HEK293 (cell line): ENCODE data around the gene WASF3.

Experiments
- CTCF ChIA-PET: fragments of 350-600 bp; formaldehyde crosslinking; extraction: SDS; loops from one replicate; lab custom pipeline; 2021; ENCODE audit warnings: antibody characterized with exemption; lab: Yijun Ruan, JAX
- POLR2A ChIA-PET: fragments of 300-600 bp; formaldehyde crosslinking; extraction: SDS; loops from one replicate; lab custom pipeline; 2020; ENCODE audit warnings: antibody characterized with exemption, inconsistent platforms; lab: Yijun Ruan, JAX
- H3K27ac ChIP-seq: fragments of 200-500 bp; sonication (Bioruptor generic); 2 replicates; pipeline ENCODE4 v1.5.1; 2014; ENCODE audit warnings: low read depth, low read length, control low read depth, inconsistent platforms; ENCODE audit errors: extremely low read depth
- H3K36me3 ChIP-seq, 2 experiments: fragments of 200-500 bp in 1 of 2; sonication (Bioruptor generic) in 1 of 2; 1 replicate in 1 of 2; 2 replicates in 1 of 2; pipeline ENCODE4 v1.5.1; 2014 to 2017; ENCODE audit warnings: inconsistent platforms in 2 of 2, low read length in 2 of 2; ENCODE audit not compliant: control insufficient read depth in 2 of 2, insufficient read depth in 1 of 2
- H3K4me1 ChIP-seq: fragments of 200-500 bp; sonication (Bioruptor generic); 2 replicates; pipeline ENCODE4 v1.5.1; 2014; ENCODE audit warnings: mild to moderate bottlenecking, low read length, inconsistent platforms; ENCODE audit not compliant: control insufficient read depth, insufficient read depth
- H3K4me3 ChIP-seq: 2 replicates; pipeline ENCODE4 v1.5.1; 2011; ENCODE audit warnings: low read depth, mild to moderate bottlenecking, control low read depth, low read length, moderate library complexity
- H3K9me3 ChIP-seq: fragments of 200-500 bp; sonication (Bioruptor generic); 2 replicates; pipeline ENCODE4 v1.5.1; 2014; ENCODE audit warnings: low read depth, low read length, inconsistent platforms; ENCODE audit not compliant: control insufficient read depth, insufficient read depth
- BCL11B ChIP-seq: fragments of 450-650 bp; formaldehyde crosslinking; IDR thresholded peaks from 2 replicates; pipeline ENCODE4 v1.5.1; 2016; ENCODE audit warnings: low read depth, missing biosample characterization, missing genetic modification characterization
- FEZF1 ChIP-seq: fragments of 450-650 bp; formaldehyde crosslinking; IDR thresholded peaks from 2 replicates; pipeline ENCODE4 v1.5.1; 2016; ENCODE audit warnings: missing biosample characterization, missing genetic modification characterization
- GFI1B ChIP-seq: fragments of 450-650 bp; formaldehyde crosslinking; IDR thresholded peaks from 2 replicates; pipeline ENCODE4 v1.5.1; 2016; ENCODE audit warnings: missing biosample characterization, missing genetic modification characterization
- GLIS1 ChIP-seq: fragments of 450-650 bp; formaldehyde crosslinking; IDR thresholded peaks from 2 replicates; pipeline ENCODE4 v1.5.1; 2016; ENCODE audit warnings: missing biosample characterization, missing genetic modification characterization
- KLF7 ChIP-seq: fragments of 450-650 bp; formaldehyde crosslinking; IDR thresholded peaks from 2 replicates; pipeline ENCODE4 v1.5.1; 2016; ENCODE audit warnings: missing biosample characterization, missing genetic modification characterization, borderline replicate concordance
- SCRT2 ChIP-seq: fragments of 450-650 bp; formaldehyde crosslinking; IDR thresholded peaks from 2 replicates; pipeline ENCODE4 v1.5.1; 2016; ENCODE audit warnings: missing biosample characterization, missing genetic modification characterization
- ZFHX2 ChIP-seq: fragments of 450-650 bp; formaldehyde crosslinking; conservative IDR thresholded peaks from 2 replicates; pipeline ENCODE4 v1.5.1; 2016; ENCODE audit warnings: missing biosample characterization, missing genetic modification characterization
- ZFP37 ChIP-seq: fragments of 450-650 bp; formaldehyde crosslinking; IDR thresholded peaks from 2 replicates; pipeline ENCODE4 v1.5.1; 2016; ENCODE audit warnings: missing biosample characterization, missing genetic modification characterization
- ZNF157 ChIP-seq: fragments of 450-650 bp; formaldehyde crosslinking; IDR thresholded peaks from 2 replicates; pipeline ENCODE4 v1.5.1; 2016; ENCODE audit warnings: missing biosample characterization, missing genetic modification characterization
- ZNF175 ChIP-seq: fragments of 450-650 bp; formaldehyde crosslinking; IDR thresholded peaks from 2 replicates; pipeline ENCODE4 v1.5.1; 2016; ENCODE audit warnings: missing biosample characterization, missing genetic modification characterization
- ZNF324 ChIP-seq: fragments of 450-650 bp; formaldehyde crosslinking; IDR thresholded peaks from 2 replicates; pipeline ENCODE4 v1.5.1; 2016; ENCODE audit warnings: missing biosample characterization, missing genetic modification characterization
- ZNF335 ChIP-seq: fragments of 450-650 bp; formaldehyde crosslinking; conservative IDR thresholded peaks from 2 replicates; pipeline ENCODE4 v1.5.1; 2016; ENCODE audit warnings: missing biosample characterization, missing genetic modification characterization
- ZNF350 ChIP-seq: fragments of 450-650 bp; formaldehyde crosslinking; IDR thresholded peaks from 2 replicates; pipeline ENCODE4 v1.5.0; 2017; ENCODE audit warnings: missing biosample characterization, mild to moderate bottlenecking, missing genetic modification characterization
- ZNF510 ChIP-seq: fragments of 450-650 bp; formaldehyde crosslinking; IDR thresholded peaks from 2 replicates; pipeline ENCODE4 v1.5.1; 2018; ENCODE audit warnings: mild to moderate bottlenecking, missing genetic modification characterization, missing biosample characterization; ENCODE audit not compliant: insufficient replicate concordance
- ZNF514 ChIP-seq: fragments of 450-650 bp; formaldehyde crosslinking; IDR thresholded peaks from 2 replicates; pipeline ENCODE4 v1.5.1; 2016; ENCODE audit warnings: missing biosample characterization, missing genetic modification characterization
- ZNF585B ChIP-seq: fragments of 450-650 bp; formaldehyde crosslinking; IDR thresholded peaks from 2 replicates; pipeline ENCODE4 v1.5.1; 2016; ENCODE audit warnings: missing biosample characterization, missing genetic modification characterization
- ZNF621 ChIP-seq: fragments of 450-650 bp; formaldehyde crosslinking; IDR thresholded peaks from 2 replicates; pipeline ENCODE4 v1.5.1; 2017; ENCODE audit warnings: missing biosample characterization, missing genetic modification characterization
- ZNF624 ChIP-seq: fragments of 450-650 bp; formaldehyde crosslinking; IDR thresholded peaks from 2 replicates; pipeline ENCODE4 v1.5.1; 2017; ENCODE audit warnings: missing biosample characterization, missing genetic modification characterization
- ZNF629 ChIP-seq: fragments of 450-650 bp; formaldehyde crosslinking; IDR thresholded peaks from 2 replicates; pipeline ENCODE4 v1.5.1; 2017; ENCODE audit warnings: missing biosample characterization, missing genetic modification characterization
- ZNF664 ChIP-seq: fragments of 450-650 bp; formaldehyde crosslinking; IDR thresholded peaks from 2 replicates; pipeline ENCODE4 v1.5.1; 2016; ENCODE audit warnings: missing biosample characterization, missing genetic modification characterization
- ZNF670 ChIP-seq: fragments of 450-650 bp; formaldehyde crosslinking; IDR thresholded peaks from 2 replicates; pipeline ENCODE4 v1.5.1; 2016; ENCODE audit warnings: missing biosample characterization, missing genetic modification characterization, low read depth
- ZNF76 ChIP-seq: fragments of 450-650 bp; formaldehyde crosslinking; IDR thresholded peaks from 2 replicates; pipeline ENCODE4; 2016; ENCODE audit warnings: low read depth, missing biosample characterization, missing genetic modification characterization, borderline replicate concordance
- TF ChIP-seq, protein P1 (sequence below): fragments of 450-650 bp; formaldehyde crosslinking; IDR thresholded peaks from 2 replicates; pipeline ENCODE4 v1.5.1; 2017; ENCODE audit warnings: missing biosample characterization, missing genetic modification characterization
- TF ChIP-seq, protein P2 (sequence below): fragments of 450-650 bp; formaldehyde crosslinking; IDR thresholded peaks from 2 replicates; pipeline ENCODE4 v1.5.1; 2016; ENCODE audit warnings: missing biosample characterization, missing genetic modification characterization, borderline replicate concordance

Gene WASF3

DNA sequence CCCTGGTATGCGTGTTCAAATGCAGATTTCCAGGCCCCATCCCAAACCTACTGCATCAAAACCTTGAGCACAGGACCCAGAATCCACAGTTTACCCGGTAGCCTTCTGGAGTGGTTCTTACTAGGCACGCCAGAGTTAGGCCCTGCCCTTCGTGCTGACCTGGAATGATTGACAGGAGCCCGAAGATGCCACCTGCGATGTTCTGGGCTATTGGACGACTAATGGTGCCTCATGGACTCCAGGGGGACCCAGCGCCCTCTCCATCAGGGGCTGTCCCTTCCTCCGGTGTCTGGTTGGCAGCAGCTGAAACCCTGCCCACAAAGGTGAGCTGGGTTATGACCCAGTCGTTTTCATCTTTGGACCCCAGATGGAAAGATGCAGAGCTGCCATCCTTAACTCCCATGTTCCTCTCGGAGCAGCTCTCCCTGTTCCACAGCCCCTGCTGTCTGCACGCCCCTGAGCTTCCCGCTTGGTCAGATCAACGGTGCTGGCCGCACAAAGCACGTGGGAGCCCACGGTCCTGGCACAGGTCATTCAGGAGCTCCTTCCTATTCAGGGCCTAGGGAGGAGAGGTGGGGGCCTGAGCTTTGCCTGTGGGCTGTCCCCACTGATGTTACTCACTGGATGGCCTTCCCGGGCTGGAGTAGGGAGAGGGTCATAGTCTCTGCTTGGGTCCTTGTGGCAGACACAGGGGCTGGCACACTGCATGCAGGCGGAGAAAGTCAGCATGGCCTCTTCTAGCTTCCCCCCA lies 137.3 kb downstream of the WASF3 start:
- CTCF ChIA-PET, result interaction anchor here (0.7 to 2.3 kb wide), 2 partner anchors 96 to 509 kb away, joined by 3 to 6 read pairs; no protein-coding TSS in a partner anchor
- no peak overlapping the region for H3K4me3 ChIP-seq
- no peak overlapping the region for H3K27ac ChIP-seq
- POLR2A ChIA-PET, result no interaction called here
- H3K36me3 ChIP-seq, result no peaks in the 10 kb centered on the region
- no peaks in the 10 kb centered on the region for H3K4me1 ChIP-seq
- H3K9me3 ChIP-seq, result no peaks in the 10 kb centered on the region
- TF ChIP-seq ZNF514, result no peak
- TF ChIP-seq GFI1B (tag by site-specific recombination), result no peak
- no peak for TF ChIP-seq ZFP37 (tag by site-specific recombination)
- no peak for TF ChIP-seq GLIS1
- no peak for TF ChIP-seq ZNF510
- TF ChIP-seq, protein P1, sequence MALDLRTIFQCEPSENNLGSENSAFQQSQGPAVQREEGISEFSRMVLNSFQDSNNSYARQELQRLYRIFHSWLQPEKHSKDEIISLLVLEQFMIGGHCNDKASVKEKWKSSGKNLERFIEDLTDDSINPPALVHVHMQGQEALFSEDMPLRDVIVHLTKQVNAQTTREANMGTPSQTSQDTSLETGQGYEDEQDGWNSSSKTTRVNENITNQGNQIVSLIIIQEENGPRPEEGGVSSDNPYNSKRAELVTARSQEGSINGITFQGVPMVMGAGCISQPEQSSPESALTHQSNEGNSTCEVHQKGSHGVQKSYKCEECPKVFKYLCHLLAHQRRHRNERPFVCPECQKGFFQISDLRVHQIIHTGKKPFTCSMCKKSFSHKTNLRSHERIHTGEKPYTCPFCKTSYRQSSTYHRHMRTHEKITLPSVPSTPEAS, result no peak
- no peak for TF ChIP-seq ZNF624 (tag by site-specific recombination)
- TF ChIP-seq ZNF175 (tag by site-specific recombination), result no peak
- no peak for TF ChIP-seq ZNF621 (tag by site-specific recombination)
- TF ChIP-seq, all 188 proteins: peak for 0

DNA sequence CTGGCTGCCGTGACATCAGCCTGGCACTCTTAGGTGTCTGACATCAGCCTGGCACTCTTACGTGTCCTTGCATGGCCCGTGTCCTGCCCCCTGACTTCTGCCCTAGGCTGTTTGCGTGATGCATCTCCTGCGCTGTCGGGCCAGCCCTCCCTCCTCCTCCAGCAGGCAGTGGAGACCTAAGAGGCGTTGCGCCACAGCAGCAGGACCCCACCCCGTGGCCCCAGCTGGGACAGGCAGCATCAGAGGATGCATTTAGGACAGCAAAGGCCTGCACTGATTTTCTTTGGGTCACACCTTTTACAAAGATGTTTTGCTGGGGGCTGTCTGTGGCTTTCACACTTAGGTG lies 137.8 kb downstream of the WASF3 start:
- Histone ChIP-seq H3K9me3 (no peaks in the 10 kb centered on the region), H3K4me1 (no peaks in the 10 kb centered on the region), H3K36me3 (no peaks in the 10 kb centered on the region), H3K4me3 (no peak overlapping the region), H3K27ac (no peak overlapping the region)
- ChIA-PET CTCF (interaction anchor here (2.3 kb wide), 1 partner anchor 510 kb away, joined by 6 read pairs; no protein-coding TSS in a partner anchor), POLR2A (no interaction called here)
- TF ChIP-seq ZNF76 (no peak), ZNF335 (no peak)
- TF ChIP-seq, protein P2, sequence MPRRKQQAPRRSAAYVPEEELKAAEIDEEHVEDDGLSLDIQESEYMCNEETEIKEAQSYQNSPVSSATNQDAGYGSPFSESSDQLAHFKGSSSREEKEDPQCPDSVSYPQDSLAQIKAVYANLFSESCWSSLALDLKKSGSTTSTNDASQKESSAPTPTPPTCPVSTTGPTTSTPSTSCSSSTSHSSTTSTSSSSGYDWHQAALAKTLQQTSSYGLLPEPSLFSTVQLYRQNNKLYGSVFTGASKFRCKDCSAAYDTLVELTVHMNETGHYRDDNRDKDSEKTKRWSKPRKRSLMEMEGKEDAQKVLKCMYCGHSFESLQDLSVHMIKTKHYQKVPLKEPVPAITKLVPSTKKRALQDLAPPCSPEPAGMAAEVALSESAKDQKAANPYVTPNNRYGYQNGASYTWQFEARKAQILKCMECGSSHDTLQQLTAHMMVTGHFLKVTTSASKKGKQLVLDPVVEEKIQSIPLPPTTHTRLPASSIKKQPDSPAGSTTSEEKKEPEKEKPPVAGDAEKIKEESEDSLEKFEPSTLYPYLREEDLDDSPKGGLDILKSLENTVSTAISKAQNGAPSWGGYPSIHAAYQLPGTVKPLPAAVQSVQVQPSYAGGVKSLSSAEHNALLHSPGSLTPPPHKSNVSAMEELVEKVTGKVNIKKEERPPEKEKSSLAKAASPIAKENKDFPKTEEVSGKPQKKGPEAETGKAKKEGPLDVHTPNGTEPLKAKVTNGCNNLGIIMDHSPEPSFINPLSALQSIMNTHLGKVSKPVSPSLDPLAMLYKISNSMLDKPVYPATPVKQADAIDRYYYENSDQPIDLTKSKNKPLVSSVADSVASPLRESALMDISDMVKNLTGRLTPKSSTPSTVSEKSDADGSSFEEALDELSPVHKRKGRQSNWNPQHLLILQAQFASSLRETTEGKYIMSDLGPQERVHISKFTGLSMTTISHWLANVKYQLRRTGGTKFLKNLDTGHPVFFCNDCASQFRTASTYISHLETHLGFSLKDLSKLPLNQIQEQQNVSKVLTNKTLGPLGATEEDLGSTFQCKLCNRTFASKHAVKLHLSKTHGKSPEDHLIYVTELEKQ (tag by site-specific recombination), result no peak

DNA sequence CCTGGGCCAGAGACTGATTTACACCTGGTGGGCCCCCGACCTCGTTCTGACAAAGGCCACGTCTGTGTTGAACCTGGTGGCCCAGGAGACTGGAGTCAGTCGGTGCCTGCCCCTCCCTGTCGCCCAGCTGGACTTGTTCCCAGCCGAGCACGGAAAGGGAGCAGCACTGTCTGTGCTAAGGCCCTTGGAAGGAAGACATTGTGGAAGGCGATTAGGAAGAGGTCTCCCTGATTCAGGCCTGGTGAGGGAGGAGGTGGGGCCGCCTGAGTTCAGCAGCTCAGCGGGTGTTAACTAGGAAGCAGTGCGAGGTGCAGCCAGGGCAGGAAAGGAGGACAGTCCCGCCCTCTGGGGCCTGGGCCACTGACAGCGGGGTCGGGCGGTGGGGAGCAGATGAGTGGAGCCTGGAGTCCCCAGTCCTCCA lies 138.4 kb downstream of the WASF3 start:
- ChIA-PET POLR2A (no interaction called here), CTCF (interaction anchor here (1.1 to 2.3 kb wide), 2 partner anchors 177 to 511 kb away, joined by 3 to 6 read pairs; no protein-coding TSS in a partner anchor)
- no peaks in the 10 kb centered on the region for H3K4me1 ChIP-seq
- H3K9me3 ChIP-seq, result no peaks in the 10 kb centered on the region
- H3K27ac ChIP-seq, result no peak overlapping the region
- no peak overlapping the region for H3K4me3 ChIP-seq
- no peaks in the 10 kb centered on the region for H3K36me3 ChIP-seq
- TF ChIP-seq SCRT2 (tag by site-specific recombination) (no peak), ZNF664 (no peak), KLF7 (tag by site-specific recombination) (no peak), ZNF585B (no peak), ZFHX2 (tag by site-specific recombination) (no peak), ZNF350 (tag by site-specific recombination) (no peak), ZNF157 (no peak), BCL11B (tag by site-specific recombination) (no peak), ZNF670 (tag by site-specific recombination) (no peak), FEZF1 (tag by site-specific recombination) (no peak), ZNF629 (tag by site-specific recombination) (no peak), ZNF324 (no peak)
- TF ChIP-seq, protein P2 (tag by site-specific recombination), result no peak
